H1 (cell line): ENCODE data around the gene NCK1. TPM values are rescaled to one million over a fixed set of nuclear protein-coding genes. Genes with fewer than 3 reads are reported as not detected.

Experiments used
- BCL11A ChIP-seq, 2 experiments: IDR thresholded peaks; one replicate each; pipeline ENCODE4 v1.6.1; 2011; ENCODE audit warnings: low read depth in 2 of 2, low read length in 2 of 2, mild to moderate bottlenecking in 2 of 2
- POLR2AphosphoS5 ChIP-seq: IDR thresholded peaks from 2 replicates; pipeline ENCODE4 v1.6.1; 2011; ENCODE audit warnings: low read depth, low read length
- ZNF274 ChIP-seq: IDR thresholded peaks from 2 replicates; pipeline ENCODE4 v1.7.0; 2012; ENCODE audit warnings: low read length, borderline replicate concordance; ENCODE audit errors: extremely low read depth
- polyA plus RNA-seq, 7 experiments: library from polyadenylated mRNA; depleted of rRNA in 3 of 7; stranded (reverse) in 5 of 7; unstranded in 2 of 7; fragments of >200 nt in 5 of 7; fragments of 200-250 nt in 2 of 7; gene quantifications; 1 replicate in 5 of 7; 2 replicates in 1 of 7; 4 replicates in 1 of 7; pipeline versions ENCODE4 v1.2.1 to v1.2.3, GENCODE V29; 2011 to 2013; ENCODE audit warnings: missing spikeins in 2 of 7, mixed read lengths in 2 of 7
- total RNA-seq: library from RNA; stranded (reverse); fragmentation: NEBNext Ultra II Directional; extraction: Animal tissue kit (Norgen Biotek cat#: 25700); gene quantifications from 2 replicates; pipeline ENCODE4 v1.2.1, GENCODE V29; 2021

The NCK1 gene
- total and polyA plus RNA-seq, 2 of the 8 experiments (the other 6 are each of a cell fraction or from before 2014, with no cell fraction given), result 10.0 to 28.5 TPM

- TF ChIP-seq BCL11A (IDR thresholded peaks at IDR 0.05; ENCODE audit: low read depth in 2 of 2, low read length in 2 of 2) (no peak), POLR2AphosphoS5 (no peak), ZNF274 (no peak)
Measured at GRCh38 chr3:136919799-136920580, 58.0 kb downstream of the NCK1 start (continued).
